Urinary bladder (tissue), 2 donors: Measurements from ENCODE around the gene TM7SF3. TPM values are rescaled to one million over a fixed set of nuclear protein-coding genes. Genes with fewer than 3 reads are reported as not detected.

ENCODE experiments used
- polyA plus RNA-seq: library from polyadenylated mRNA; stranded (reverse); fragments of 200-250 nt; gene quantifications from one replicate; pipeline ENCODE4 v1.2.3, GENCODE V29; 2013
- total RNA-seq: library from RNA; depleted of rRNA; stranded (reverse); fragments of >200 nt; gene quantifications from one replicate; pipeline ENCODE4 v1.2.3, GENCODE V29; 2014
- donor health status: healthy.

TM7SF3 gene
- total and polyA plus RNA-seq, 2 donors = 34.8 to 72.3 TPM

Other genes with a start within 250 kb of the TM7SF3 start
- 48.2 TPM for gene ITPR2, start 181.2 kb downstream of the TM7SF3 start, total RNA-seq
- 5.6 TPM for gene ITPR2, start 181.2 kb downstream of the TM7SF3 start, polyA plus RNA-seq
- gene INTS13, start 76.4 kb downstream of the TM7SF3 start, total RNA-seq = 26.6 TPM
- gene INTS13, start 76.4 kb downstream of the TM7SF3 start, polyA plus RNA-seq = 11.8 TPM
- gene FGFR1OP2, start 75.9 kb downstream of the TM7SF3 start, total RNA-seq = 109 TPM
- 37.3 TPM for gene FGFR1OP2, start 75.9 kb downstream of the TM7SF3 start, polyA plus RNA-seq
- 120 TPM for gene MED21, start 8.2 kb upstream of the TM7SF3 start, total RNA-seq
- 46.9 TPM for gene MED21, start 8.2 kb upstream of the TM7SF3 start, polyA plus RNA-seq
- not detected for gene C12orf71, start 68.2 kb upstream of the TM7SF3 start, total RNA-seq
- not detected for gene C12orf71, start 68.2 kb upstream of the TM7SF3 start, polyA plus RNA-seq
- gene STK38L, start 229.9 kb upstream of the TM7SF3 start, total RNA-seq = 77.1 TPM
- gene STK38L, start 229.9 kb upstream of the TM7SF3 start, polyA plus RNA-seq = 19.1 TPM